GM10266 (cell line): ENCODE measurements around the gene ADARB1.

ENCODE experiments used
- DNase-seq: peaks from one replicate; pipeline ENCODE4 v3.0.0; 2012; ENCODE audit errors: extremely low spot score
- CTCF ChIP-seq: IDR thresholded peaks from 2 replicates; pipeline ENCODE4 v1.5.1; 2012; ENCODE audit warnings: mild to moderate bottlenecking, low read depth; ENCODE audit not compliant: control insufficient read depth, insufficient read depth; ENCODE audit errors: missing control alignments

Gene ADARB1

GRCh38 chr21:45114072-45114471 lies 39.7 kb downstream of the ADARB1 start:
- TF ChIP-seq CTCF, result no peak
- DNase-seq, result no peak

- no peak for TF ChIP-seq CTCF
- no peak for DNase-seq
Observed at GRCh38 chr21:45114475-45114874, 40.1 kb downstream of the ADARB1 start.

- no peak for DNase-seq
- TF ChIP-seq CTCF, result no peak
Observed at GRCh38 chr21:45115141-45115540, 40.8 kb downstream of the ADARB1 start.

- no peak for TF ChIP-seq CTCF
- DNase-seq, result no peak
Observed at GRCh38 chr21:45116066-45116465, 41.7 kb downstream of the ADARB1 start.

- DNase-seq, result no peak
- TF ChIP-seq CTCF, result no peak
Observed at GRCh38 chr21:45117314-45117713, 42.9 kb downstream of the ADARB1 start.

GRCh38 chr21:45118099-45118498 lies 43.7 kb downstream of the ADARB1 start:
- no peak for TF ChIP-seq CTCF
- no peak for DNase-seq

- DNase-seq, result no peak
Observed at GRCh38 chr21:45119812-45120211, 45.4 kb downstream of the ADARB1 start.

More at GRCh38 chr21:45119812-45120211, 45.4 kb downstream of the ADARB1 start:
- no peak for TF ChIP-seq CTCF
